Chondrocyte (in vitro differentiated cells): ENCODE measurements around the gene AHSP. TPM values are rescaled to one million over a fixed set of nuclear protein-coding genes. Genes with fewer than 3 reads are reported as not detected.

Source experiments
- DNase-seq: peaks from one replicate; pipeline ENCODE4 v3.0.0; 2021; ENCODE audit warnings: mixed read lengths, low spot score
- H3K27ac Mint-ChIP-seq: one replicate; pipeline ENCODE4 v1.8.0; 2021; ENCODE audit warnings: mild to moderate bottlenecking, moderate library complexity, mixed read lengths; ENCODE audit not compliant: unreplicated experiment
- H3K27me3 Mint-ChIP-seq: 2 replicates; pipeline ENCODE4 v1.8.0; 2021; ENCODE audit warnings: low read depth, mixed read lengths
- H3K36me3 Mint-ChIP-seq: 2 replicates; pipeline ENCODE4 v1.8.0; 2021; ENCODE audit warnings: low read depth, mixed read lengths
- H3K4me1 Mint-ChIP-seq: 2 replicates; pipeline ENCODE4 v1.8.0; 2021; ENCODE audit warnings: low read depth, mild to moderate bottlenecking, mixed read lengths
- H3K4me3 Mint-ChIP-seq: one replicate; pipeline ENCODE4 v1.8.0; 2021; ENCODE audit warnings: mild to moderate bottlenecking, moderate library complexity, mixed read lengths; ENCODE audit not compliant: unreplicated experiment
- H3K9me3 Mint-ChIP-seq: 2 replicates; pipeline ENCODE4 v1.8.0; 2021; ENCODE audit warnings: low read depth, mixed read lengths
- CTCF ChIP-seq: fragments of 200-600 bp; sonication (generic); IDR thresholded peaks from 2 replicates; pipeline ENCODE4 v1.5.0; 2021; ENCODE audit warnings: antibody characterized with exemption, mild to moderate bottlenecking, moderate library complexity
- total RNA-seq: library from RNA; stranded (reverse); gene quantifications from 3 replicates; pipeline ENCODE4 v1.2.1, GENCODE V29; 2021

The AHSP gene
- total RNA-seq, 1 donor from 2014 or later: not detected

- Mint-ChIP-seq H3K9me3 (no peaks in the 10 kb centered on the region), H3K4me3 (peak overlapping the region; percentile 67), H3K36me3 (no peaks in the 10 kb centered on the region), H3K27ac (no peak overlapping the region), H3K4me1 (peaks cover 9% of the 10 kb centered on the region), H3K27me3 (peaks cover 35% of the 10 kb centered on the region)
- DNase-seq: no peak
- no peak for TF ChIP-seq CTCF
These were observed 915 bp downstream of the AHSP start for GRCh38 chr16:31528523-31529107.

- Mint-ChIP-seq H3K9me3 (no peaks in the 10 kb centered on the region), H3K27me3 (peaks cover 33% of the 10 kb centered on the region), H3K4me1 (peaks cover 9% of the 10 kb centered on the region), H3K36me3 (no peaks in the 10 kb centered on the region), H3K4me3 (peak overlapping the region; percentile 67), H3K27ac (no peak overlapping the region)
- no peak for TF ChIP-seq CTCF
- no peak for DNase-seq
These were observed 1.6 kb downstream of the AHSP start for GRCh38 chr16:31529108-31529936.

DNA sequence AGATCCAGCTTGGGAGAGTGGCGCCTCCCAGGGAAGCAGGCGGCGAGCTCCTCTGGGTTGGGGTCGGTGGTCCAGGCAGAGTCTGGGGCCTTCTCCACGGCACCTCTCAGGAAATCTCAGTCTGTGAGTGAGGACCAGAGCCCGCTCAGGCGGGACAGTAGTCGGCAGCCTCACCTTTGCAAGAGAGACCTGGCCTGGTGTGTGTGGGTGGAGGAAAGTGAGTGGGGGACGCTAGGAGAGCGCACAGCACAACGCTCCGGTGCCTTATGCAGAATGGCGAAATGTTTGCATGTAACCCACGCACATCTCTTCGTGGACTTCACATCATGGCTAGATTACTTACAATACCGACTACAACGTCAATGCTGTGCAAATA lies 2.2 kb downstream of the AHSP start:
- H3K4me1 Mint-ChIP-seq: peaks cover 9% of the 10 kb centered on the region
- DNase-seq: no peak
- H3K36me3 Mint-ChIP-seq: no peaks in the 10 kb centered on the region
- H3K27ac Mint-ChIP-seq: no peak overlapping the region
- TF ChIP-seq CTCF: no peak
- peaks cover 30% of the 10 kb centered on the region for H3K27me3 Mint-ChIP-seq
- H3K9me3 Mint-ChIP-seq: no peaks in the 10 kb centered on the region
- no peak overlapping the region for H3K4me3 Mint-ChIP-seq

DNA sequence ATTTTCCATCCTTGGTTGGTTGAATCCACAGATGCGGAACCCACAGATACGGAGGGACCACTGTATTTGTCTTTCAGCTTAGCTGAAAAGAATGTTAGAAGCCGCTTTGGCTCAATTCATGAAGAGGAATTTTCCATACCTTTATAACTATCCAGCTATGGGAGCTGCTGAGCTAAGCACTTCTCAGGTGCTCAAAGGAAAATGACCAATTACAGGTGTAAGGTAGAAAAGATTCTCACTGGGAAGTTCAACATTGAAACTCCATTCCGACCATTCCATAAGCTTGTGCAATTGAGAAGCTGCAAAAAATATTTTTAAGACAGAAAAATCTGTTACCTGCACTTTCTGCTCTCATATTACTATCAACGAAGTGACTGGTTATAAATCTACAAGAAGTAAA lies 2.7 kb downstream of the AHSP start:
- DNase-seq: no peak
- TF ChIP-seq CTCF: no peak
- Mint-ChIP-seq H3K9me3 (no peaks in the 10 kb centered on the region), H3K4me1 (peaks cover 9% of the 10 kb centered on the region), H3K27me3 (peaks cover 27% of the 10 kb centered on the region), H3K36me3 (no peaks in the 10 kb centered on the region), H3K27ac (no peak overlapping the region), H3K4me3 (no peak overlapping the region)

DNA sequence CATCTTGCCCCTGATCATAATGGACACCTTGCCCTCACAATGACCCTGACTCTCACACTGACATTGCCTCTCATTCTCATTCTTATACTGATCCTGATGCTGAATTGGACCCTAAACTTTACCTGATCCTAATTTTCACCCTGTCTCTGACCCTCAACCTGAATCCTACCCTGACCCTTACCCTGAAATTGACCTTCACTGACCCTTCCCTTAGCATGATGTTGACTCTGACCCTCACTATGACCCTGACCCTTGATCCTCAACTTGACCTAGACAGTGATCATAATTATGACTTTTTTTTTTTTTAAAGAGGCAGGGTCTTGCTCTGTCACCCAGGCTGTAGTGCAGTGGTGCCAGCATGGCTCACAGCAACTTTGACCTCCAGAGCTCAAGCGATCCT lies 3.4 kb downstream of the AHSP start:
- no peak for DNase-seq
- Mint-ChIP-seq H3K9me3 (no peaks in the 10 kb centered on the region), H3K27me3 (peaks cover 30% of the 10 kb centered on the region), H3K4me3 (no peak overlapping the region), H3K4me1 (peaks cover 9% of the 10 kb centered on the region), H3K36me3 (no peaks in the 10 kb centered on the region), H3K27ac (no peak overlapping the region)
- no peak for TF ChIP-seq CTCF
